Stimulated activated naive CD8-positive, alpha-beta T cell treated with anti-CD3 and anti-CD28 coated beads, Interleukin-15, Interleukin-2, amounts not matched to agents 100 U/mL and 50 U/mL, for 24 hours (primary cell): ENCODE measurements around the gene PARP2.
"Not testable (repeated sequence)": the region's sequence is repeated elsewhere in the genome, so short reads cannot be mapped to it uniquely, and the experiment has no call there.

Experiments
- ATAC-seq: fragments of 150-1000 bp; cut with Tn5 transposase; one replicate; pipeline ENCODE4 v1.10.0; 2021
- DNase-seq: peaks from one replicate; pipeline ENCODE4 v3.0.0; 2021

Gene PARP2, protein sequence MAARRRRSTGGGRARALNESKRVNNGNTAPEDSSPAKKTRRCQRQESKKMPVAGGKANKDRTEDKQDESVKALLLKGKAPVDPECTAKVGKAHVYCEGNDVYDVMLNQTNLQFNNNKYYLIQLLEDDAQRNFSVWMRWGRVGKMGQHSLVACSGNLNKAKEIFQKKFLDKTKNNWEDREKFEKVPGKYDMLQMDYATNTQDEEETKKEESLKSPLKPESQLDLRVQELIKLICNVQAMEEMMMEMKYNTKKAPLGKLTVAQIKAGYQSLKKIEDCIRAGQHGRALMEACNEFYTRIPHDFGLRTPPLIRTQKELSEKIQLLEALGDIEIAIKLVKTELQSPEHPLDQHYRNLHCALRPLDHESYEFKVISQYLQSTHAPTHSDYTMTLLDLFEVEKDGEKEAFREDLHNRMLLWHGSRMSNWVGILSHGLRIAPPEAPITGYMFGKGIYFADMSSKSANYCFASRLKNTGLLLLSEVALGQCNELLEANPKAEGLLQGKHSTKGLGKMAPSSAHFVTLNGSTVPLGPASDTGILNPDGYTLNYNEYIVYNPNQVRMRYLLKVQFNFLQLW

DNA sequence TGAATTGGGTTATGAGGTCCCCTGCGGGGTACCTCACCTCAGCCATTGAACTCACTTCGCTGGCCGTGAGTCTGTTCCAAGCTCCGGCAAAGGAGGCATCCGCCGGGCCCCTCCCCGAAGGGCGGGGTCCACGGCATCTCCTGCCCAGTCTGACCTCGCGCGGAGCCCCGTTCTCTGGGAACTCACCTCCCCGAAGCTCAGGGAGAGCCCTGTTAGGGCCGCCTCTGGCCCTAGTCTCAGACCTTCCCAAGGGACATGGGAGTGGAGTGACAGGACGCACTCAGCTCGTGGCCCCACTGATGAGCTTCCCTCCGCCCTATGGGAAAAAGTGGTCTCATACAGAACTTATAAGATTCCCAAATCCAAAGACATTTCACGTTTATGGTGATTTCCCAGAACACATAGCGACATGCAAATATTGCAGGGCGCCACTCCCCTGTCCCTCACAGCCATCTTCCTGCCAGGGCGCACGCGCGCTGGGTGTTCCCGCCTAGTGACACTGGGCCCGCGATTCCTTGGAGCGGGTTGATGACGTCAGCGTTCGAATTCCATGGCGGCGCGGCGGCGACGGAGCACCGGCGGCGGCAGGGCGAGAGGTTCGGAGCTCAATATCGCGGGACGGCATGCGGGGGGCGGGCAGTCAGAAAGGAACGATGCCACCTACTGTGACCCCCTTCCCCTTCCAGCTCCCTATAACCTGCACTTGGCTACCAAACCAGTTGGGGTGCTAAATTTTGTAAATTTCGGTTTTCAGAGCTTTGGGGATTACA, at the start of gene PARP2:
Gene PARP2, plus strand, starts transcription at position 544 of the 770 bp plus-strand sequence. Its CDS starts 7 bp downstream, at position 551.
- peak; percentile 99 for ATAC-seq
- peak; percentile 97 for DNase-seq

DNA sequence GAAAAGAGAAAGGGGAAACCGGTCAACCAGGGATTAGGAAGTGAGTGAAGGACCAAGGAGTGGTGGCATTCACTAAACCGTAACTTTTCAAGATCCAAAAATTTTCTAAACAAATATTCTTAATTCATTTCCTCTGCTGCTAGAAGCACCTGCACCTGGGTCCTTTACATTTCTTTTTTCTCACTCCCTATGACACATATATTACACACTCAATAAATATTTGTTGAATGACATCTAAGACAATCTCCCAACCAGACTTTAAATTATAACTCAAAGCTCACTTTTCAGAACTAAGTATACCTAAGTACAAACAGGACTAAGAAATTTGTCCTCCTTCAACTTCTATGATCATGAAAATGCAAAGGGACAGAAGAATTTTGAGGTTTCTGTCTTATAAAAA, 48.8 kb upstream of the PARP2 start:
- ATAC-seq (no peak), DNase-seq (no peak)

DNA sequence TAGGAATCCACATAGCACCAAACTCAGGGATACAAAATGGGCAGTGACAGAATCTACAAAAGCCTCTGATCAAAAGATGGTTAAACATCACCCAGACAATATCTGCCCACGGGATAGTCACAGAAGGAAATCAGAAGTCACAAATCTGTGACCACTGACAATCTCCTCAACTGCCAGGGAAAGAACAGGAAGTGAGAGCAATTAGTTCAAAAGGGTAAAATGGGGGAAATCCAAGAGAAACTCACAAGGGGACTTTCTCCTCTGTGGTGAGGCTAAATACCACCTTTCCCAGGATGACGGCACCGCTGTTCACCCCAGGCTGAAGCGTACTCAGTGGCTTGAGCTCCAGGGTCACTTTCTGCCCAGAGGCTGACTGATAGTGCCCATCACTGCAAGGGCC, 48.4 kb upstream of the PARP2 start:
- DNase-seq (peak; percentile 17), ATAC-seq (peak; percentile 66)

DNA sequence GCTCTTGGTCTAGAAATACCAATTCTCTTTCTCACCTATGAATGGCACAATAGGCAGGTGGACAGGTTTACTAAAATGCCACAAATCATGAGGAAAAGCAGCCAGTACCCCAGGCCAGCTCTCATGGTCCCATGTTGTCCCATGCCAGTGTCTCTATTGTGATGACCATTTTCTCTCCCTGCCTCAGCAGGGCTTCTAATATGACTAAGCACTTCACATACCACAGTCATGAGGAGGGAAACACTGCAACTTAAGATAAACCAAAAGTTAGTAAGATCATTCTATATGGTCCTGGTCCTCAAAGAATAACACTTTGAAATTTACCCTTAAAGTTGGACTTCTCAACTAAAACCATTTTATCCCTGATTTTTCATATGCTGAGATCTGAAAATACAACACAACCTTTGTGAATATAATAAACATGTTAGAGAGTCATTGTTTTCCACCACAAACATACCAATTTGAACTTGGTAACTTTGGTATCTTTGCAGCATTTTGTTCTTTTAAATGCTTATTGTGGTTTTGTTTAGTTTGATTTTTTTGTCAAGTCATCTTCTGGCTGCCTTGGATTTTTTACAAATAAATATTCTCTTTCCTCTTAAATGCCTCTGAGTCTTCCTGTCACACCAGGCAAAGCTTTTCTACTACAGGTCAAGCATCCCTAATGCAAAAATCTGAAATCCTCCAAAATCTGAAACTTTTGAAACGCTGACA, 41.2 kb upstream of the PARP2 start:
- ATAC-seq (no peak), DNase-seq (no peak)

DNA sequence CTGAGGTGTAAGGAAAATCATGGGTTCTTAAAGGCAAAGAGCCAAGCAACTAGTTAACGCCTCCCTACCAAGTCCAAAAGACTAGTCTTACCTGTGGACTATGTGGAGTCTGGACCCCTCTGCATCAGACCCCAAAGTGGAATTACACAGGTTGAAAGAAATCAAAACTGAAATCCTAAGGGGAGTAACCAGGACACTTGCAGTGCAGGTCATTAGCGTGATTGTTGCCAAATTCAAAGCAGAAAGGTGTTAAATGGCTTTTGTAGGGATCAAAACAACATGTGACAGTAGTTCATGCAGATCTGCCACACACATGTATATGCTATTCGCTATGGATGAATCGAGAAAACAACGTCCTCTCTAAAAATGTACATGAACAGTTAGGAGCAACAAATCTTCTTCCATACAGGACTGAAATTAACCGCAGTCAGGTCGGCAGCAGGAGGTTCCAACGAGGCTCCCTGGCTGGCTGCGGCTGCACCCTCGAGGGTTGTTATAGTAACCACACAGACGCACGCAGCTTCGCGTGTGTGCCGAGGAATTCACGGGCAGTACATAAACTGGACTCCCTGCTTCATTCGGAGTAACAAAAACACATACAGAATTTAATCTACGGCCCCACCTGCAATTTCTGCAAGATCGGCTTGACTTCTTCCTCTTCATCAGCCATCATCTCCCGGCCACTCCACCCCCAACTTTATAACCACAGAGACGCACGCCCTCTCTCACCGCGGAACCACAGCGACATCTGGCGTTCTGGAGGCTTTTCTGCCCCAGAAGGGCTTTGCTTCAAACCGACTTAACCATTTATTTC, 38.0 kb upstream of the PARP2 start, which contains the start of gene TTC5:
Gene TTC5, minus strand, starts transcription at position 687 of the 814 bp plus-strand sequence. Its CDS starts 14 bp downstream, at position 673.
- peak; percentile 93 for DNase-seq
- ATAC-seq: peak; percentile 97

DNA sequence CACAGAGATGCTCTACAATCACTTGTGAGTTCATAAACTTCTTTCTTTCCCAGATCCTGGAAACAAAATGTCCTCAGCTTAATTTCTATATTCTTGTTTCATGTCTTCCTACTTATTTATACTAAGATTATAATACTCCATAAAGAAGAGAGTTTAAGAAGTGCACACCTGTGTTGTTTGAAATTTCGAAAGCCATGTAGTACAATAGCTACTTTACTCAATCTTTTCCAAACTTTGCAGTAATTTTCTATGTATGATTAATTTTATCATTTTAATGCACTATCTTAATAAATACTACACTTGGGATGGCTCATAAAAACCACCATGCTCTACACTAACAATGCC, 37.4 kb upstream of the PARP2 start:
- DNase-seq (no peak), ATAC-seq (no peak)

DNA sequence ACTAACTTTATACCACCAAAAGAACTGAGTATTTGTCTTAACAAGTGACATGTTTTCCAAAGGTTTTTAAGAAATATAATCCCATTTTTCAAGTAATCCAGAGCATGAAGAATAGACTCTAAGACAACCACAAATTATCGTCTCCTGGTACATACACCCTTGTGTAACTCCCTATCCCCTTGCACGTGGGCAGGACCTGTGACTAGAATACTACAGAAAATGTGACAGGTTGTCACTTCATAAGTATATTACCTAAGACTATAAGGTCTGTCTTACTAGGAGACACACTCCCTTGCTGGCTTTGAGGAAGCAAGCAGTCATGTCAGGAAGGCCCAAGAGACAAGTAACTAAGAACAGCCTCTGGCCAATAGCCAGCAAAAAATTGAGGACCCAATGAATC, 29.4 kb upstream of the PARP2 start:
- DNase-seq: no peak
- no peak for ATAC-seq

DNA sequence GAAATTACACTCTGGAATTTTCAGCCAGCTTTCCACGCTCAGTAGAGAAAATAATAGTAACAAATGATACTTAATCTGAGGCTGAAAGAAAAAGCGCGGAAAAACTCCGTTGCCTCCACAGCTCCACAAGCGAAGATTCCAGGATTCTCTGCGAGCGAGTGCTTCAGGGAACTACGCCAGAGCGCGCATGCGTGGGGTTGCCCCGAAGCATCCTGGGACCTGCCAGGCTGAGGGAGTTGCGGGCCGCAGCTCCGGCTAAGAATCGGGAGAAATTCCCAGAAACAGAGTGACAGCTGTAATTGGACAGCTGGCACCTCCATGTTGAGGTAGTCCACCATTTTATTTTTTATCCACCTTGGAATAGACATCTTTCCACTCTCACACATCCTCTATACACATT, 25.7 kb upstream of the PARP2 start:
- no peak for DNase-seq
- ATAC-seq: no peak

DNA sequence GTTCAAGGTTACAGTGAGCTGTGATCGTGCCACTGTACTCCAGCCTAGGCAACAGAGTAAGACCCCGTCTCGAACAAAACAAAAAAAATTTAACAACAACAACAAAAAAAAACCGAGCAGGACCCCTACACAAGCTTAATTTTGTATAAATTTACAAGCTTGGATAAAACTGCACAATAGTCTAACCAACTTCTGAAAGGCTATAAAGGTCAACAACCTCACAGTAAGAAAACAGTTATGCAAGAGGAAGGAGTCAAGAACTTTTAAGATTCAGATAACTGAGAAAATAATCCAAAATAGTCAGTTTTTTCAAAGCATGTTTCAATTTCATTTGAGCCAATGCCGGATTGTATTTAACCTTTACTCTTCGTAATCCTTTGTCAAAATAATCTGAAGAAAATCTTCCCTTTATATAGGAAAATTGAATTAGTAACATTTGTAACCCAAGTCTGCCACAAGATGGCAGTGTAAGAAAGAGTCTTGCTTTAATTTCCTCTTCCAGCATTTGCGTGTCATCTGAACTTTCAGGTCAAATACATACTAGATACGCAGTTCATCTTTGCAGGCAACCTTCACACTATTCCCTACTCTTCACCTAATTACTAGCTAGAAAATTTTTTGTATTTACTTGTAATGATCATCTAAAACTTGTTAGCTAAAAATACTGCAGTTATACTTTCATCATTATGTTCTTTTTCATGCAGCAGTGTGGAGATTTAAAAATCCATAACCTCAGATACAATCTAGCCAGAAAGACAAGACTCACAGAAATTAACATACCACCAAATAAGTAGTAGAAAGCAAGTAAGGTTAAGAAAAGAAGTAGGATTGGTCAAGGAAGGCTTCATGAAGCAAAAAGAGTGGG, 16.2 kb upstream of the PARP2 start:
- DNase-seq (no peak), ATAC-seq (peak; percentile 43)

DNA sequence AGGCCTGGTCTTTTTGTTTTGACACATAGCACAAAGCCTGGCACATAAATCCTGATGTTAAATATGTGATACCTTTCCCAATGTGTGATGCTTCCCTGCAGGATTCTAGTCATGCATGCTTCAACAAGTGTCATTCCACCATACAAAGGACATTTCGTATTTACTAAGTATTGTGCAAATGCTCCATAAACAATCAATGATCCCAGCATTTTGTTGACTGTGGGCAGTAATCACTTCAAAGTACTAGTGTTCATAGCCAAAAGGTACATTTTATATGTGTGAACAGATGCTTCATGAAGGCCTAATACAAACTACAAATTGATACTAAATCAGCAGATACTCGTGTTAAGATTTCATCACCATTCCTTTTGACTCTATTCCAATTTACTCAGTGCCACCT, 14.7 kb upstream of the PARP2 start:
- DNase-seq (no peak), ATAC-seq (no peak)

DNA sequence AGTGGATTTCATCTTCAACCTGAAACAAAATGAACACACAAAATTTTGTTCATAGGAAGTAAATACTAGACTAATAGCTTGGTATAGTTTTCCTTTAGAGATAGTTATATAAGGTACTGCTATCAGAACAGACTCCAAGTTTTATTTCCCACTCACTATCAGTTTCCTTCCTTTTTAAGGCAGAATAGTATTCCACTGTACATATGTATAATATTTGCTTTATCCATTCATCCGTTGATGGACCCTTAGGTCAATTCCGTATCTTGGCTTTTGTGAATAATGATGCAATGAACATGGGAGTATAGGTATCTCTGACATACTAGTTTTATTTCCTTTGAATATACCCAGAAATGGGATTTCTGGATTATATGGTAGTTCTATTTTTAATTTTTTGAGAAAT, 14.1 kb upstream of the PARP2 start:
- ATAC-seq (no peak), DNase-seq (no peak)

DNA sequence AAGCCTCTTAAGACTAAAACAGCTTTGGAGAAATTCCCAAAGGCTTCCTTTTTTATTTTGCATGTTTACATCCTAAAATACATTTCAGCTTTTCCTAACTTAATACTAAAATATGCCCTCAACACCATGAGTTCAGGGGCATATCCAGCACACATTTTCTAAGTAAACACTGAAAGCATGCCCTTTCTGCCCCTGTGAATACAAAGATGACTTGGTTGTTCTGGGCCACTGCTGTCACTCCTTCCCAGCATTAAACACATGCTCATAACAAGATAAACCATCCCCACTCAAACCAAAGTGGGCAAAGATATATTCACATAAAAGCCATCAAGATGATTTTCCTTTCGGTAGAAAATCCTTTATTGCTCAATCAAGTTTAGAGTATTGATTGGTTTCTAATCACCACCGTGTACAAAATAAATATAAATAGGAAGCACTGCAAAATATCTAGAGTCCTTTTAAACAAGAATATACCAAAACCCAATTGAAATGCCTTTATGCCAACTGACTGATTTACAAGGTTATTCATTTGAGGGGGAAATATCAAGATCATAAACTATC, 12.3 kb upstream of the PARP2 start:
- ATAC-seq (no peak), DNase-seq (no peak)

DNA sequence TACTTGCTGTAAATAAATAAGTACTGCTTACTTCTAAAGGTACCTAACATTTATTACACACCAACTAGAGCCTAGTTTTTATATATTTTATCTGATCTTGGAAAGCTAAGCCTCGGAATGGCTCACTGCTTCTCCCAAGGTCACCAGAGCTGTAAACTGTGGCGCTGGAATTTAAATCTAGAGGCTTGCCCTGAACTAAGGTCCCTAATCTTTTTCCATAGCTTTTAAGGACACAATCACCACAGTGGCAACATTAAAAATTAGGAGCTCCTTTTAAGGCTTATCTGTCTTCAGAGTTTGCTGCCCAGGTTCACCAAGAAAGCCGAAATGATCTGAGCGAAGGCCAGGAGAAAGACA, 11.0 kb upstream of the PARP2 start:
- ATAC-seq (no peak), DNase-seq (no peak)

DNA sequence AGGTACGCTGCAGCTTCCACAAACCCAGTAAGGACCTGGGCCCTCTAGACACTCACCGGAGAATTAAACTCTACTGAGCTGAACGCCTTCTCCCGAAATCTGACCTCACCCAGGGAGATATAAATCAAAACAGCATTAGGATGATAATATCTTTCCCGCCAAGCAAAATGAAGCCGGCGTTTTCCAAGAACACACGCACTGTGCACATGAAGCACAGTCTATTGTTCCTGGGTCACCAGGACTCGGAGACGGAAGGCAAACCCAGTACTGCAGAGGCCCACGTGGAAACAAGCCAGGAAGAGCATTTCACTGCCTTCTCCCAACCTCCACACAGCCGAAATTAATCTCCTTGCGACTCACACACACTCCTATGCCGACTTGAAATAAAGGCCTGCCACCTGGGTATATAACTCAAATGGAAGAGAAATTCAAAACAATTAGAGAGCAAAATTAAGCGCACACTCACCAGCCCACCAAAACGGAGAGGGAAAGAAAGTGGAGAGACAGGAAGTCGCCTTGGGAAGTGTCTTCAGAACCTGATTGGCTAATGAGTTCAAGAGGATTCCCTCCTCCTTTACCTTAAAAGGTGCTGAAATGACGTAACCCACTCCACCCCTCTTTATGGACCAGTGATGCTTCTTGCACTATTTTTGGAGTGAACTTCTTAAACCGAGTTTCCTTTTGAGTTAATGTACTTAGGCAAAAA, 10.5 kb upstream of the PARP2 start, which contains the start of gene CCNB1IP1:
Gene CCNB1IP1, minus strand, starts transcription at position 492 of the 706 bp plus-strand sequence. CDS start 16,756 bp downstream, outside the sequence.
- peak; percentile 43 for DNase-seq
- ATAC-seq: peak; percentile 98

DNA sequence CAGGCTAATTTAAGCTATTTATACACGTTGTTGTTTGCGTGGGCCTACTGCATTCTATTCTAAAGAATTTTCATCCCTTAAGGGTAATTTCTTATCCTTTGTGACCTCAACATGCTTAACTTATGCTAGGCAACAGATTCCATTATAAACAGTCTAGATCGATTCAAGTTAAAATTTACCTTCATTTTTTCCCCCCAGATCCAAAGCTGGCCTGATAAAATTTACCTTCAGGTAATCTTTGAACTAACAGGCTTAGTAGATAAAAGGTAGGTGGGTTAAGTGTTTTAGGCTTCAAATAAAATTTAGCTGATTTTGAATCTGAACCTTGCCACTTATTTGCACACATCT, 10.0 kb upstream of the PARP2 start:
- peak; percentile 8 for ATAC-seq
- no peak for DNase-seq

DNA sequence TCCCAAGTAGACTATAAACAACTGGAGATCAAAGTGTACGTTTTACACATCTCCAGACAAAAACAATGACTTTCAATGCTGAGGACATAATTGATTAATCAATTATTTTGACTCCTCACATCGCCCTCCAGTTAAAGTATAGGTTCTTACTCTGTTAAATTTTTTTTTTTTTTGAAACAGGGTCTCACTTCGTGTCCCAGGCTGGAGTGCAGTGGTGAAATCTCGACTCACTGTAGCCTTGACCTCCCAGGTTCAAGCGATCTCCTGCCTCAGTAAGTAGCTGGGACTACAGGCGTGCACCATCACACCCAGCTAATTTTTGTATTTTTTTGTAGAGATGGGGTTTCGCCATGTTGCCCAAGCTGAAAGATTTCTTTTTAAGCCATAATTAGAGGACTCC, 9.4 kb upstream of the PARP2 start:
- DNase-seq: no peak
- no peak for ATAC-seq

DNA sequence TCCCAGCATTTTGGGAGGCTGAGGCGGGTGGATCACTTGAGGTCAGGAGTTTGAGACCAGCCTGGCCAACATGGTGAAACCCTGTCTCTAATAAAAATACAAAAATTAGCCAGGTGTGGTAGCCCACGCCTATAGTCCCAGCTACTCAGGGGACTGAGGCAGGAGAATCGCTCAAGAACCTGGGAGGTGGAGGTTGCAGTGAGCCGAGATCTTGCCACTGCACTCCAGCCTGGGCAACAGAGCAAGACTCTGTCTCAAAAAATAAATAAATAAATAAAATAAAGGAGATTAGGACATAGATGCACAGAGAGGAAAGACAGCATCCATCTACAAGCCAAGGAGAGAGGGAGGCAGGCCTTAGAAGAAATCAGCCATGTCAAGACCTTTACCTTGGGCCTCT, 2.4 kb upstream of the PARP2 start:
- not testable (repeated sequence) for ATAC-seq

DNA sequence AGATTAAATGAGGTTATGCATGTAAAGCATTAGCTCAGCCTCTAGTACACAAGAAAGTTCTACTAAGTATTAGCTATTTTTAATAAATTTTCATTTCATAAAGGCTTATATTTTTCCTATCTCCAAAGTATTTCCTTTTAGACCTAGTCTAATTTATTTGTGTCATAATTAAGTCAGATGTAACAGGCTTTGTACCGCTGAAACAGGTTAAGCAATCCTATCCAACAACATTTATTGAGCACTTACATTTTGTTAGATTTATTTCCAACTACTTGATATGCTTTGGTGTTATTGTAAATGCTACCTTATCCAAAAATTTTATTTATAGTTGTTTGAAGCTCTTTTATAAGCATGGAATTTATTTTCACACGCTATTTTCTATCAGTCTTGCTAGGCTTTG, 1.8 kb upstream of the PARP2 start:
- ATAC-seq (no peak), DNase-seq (no peak)

More for the DNA sequence above, 2.4 kb upstream of the PARP2 start:
- DNase-seq: not testable (repeated sequence)

DNA sequence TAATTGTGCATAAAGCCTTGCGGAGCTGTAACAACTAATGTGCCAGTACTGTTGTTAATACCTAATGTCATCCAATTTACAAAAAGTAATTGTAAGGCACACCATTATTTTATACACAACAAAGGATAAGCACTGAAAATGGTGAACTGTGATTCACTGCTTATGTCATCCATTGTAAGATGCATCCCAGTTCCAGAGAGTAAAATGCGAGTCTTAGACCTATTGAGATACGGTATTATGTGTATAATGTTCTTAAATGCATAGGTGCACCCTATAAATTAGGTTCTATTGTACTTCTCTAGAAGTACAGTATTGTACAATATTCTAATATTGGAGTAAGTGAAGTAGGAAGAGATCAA, 406 bp downstream of the PARP2 start:
- DNase-seq: no peak
- no peak for ATAC-seq

DNA sequence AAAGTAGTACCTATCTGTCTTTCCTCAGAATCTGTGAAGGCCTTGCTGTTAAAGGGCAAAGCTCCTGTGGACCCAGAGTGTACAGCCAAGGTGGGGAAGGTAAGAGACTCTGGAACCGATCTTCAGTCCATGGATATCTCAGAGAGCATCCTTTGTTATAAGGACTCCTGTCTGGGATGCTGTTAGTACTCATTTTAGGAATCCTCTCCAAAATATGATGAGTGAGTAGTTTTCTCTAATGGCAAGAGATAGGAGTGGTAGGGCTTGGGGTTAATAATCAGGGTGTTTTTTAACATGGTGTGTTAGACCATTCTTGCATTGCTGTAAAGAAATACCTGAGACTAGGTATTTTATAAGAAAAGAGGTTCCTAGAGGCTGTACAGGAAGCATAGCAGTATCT, 1.9 kb downstream of the PARP2 start:
- DNase-seq (no peak), ATAC-seq (no peak)
